Caco-2 (cell line): ENCODE measurements around the gene GPS1. TPM values are rescaled to one million over a fixed set of nuclear protein-coding genes. Genes with fewer than 3 reads are reported as not detected.

Source experiments
- BruUV-seq: library from RNA; stranded (reverse); fragments of 400-500 nt; replicated peaks from 2 replicates; lab custom pipeline; 2021; lab: Mats Ljungman, UMichigan
- CTCF ChIA-PET: fragments of 300-600 bp; sonication (Branson Sonifier 250); formaldehyde crosslinking; loops from one replicate; lab custom pipeline; 2022; ENCODE audit warnings: antibody characterized with exemption; lab: Charles Lee
- POLR2A ChIA-PET: fragments of 300-600 bp; sonication (Branson Sonifier 250); formaldehyde crosslinking; loops from one replicate; lab custom pipeline; 2022; ENCODE audit warnings: antibody characterized with exemption; lab: Charles Lee
- DNase-seq, 2 experiments: peaks; one replicate each; pipeline versions ENCODE4 v3.0.0 to v3.0.0-alpha.2; 2020 to 2022
- H3K27me3 ChIP-seq: replicated peaks from 2 replicates; pipeline ENCODE4 v1.6.0; 2011; ENCODE audit warnings: low read length; ENCODE audit not compliant: control insufficient read depth, insufficient read depth
- H3K36me3 ChIP-seq: 2 replicates; pipeline ENCODE4 v1.5.1; 2011; ENCODE audit warnings: low read length; ENCODE audit not compliant: control insufficient read depth, insufficient read depth
- H3K4me1 ChIP-seq: fragments of 250-450 bp; sonication (Bioruptor Pico); 2 replicates; pipeline ENCODE4 v1.5.1; 2020; ENCODE audit warnings: mild to moderate bottlenecking
- H3K4me3 ChIP-seq: 2 replicates; pipeline ENCODE4 v1.5.1; 2011; ENCODE audit warnings: low read depth, mild to moderate bottlenecking, control low read depth, low read length
- H3K9me3 ChIP-seq: fragments of 250-450 bp; sonication (Bioruptor Pico); 2 replicates; pipeline ENCODE4 v1.5.1; 2020; ENCODE audit warnings: mild to moderate bottlenecking, moderate library complexity
- H3K27ac Mint-ChIP-seq: one replicate; pipeline ENCODE4 v1.8.0; 2022; ENCODE audit warnings: mixed read lengths; ENCODE audit not compliant: unreplicated experiment
- H3K27me3 Mint-ChIP-seq: one replicate; pipeline ENCODE4 v1.8.0; 2022; ENCODE audit warnings: mixed read lengths; ENCODE audit not compliant: insufficient read depth, unreplicated experiment
- H3K36me3 Mint-ChIP-seq: one replicate; pipeline ENCODE4 v1.8.0; 2022; ENCODE audit warnings: mild to moderate bottlenecking, mixed read lengths; ENCODE audit not compliant: insufficient read depth, unreplicated experiment
- H3K4me1 Mint-ChIP-seq: one replicate; pipeline ENCODE4 v1.8.0; 2022; ENCODE audit warnings: low read depth, mixed read lengths; ENCODE audit not compliant: unreplicated experiment
- H3K4me3 Mint-ChIP-seq: one replicate; pipeline ENCODE4 v1.8.0; 2022; ENCODE audit warnings: mild to moderate bottlenecking, moderate library complexity, mixed read lengths; ENCODE audit not compliant: unreplicated experiment
- H3K9me3 Mint-ChIP-seq: one replicate; pipeline ENCODE4 v1.8.0; 2022; ENCODE audit warnings: mixed read lengths; ENCODE audit not compliant: unreplicated experiment
- intact Hi-C: fragments of 100-400 bp; cut with micrococcal nuclease; formaldehyde crosslinking; loops from one replicate; pipeline ENCODE4 v1.10.0; 2022; ENCODE audit not compliant: unreplicated experiment
- total RNA-seq: library from RNA; stranded (reverse); gene quantifications from 2 replicates; pipeline ENCODE4 v1.2.3, GENCODE V29; 2022
- TF ChIP-seq, protein P1 (sequence below), 2 experiments: fragments of 200-600 bp in 1 of 2; IDR thresholded peaks; 1 replicate in 1 of 2; 2 replicates in 1 of 2; pipeline versions ENCODE4 v1.5.1 to v1.8.0; 2011 to 2022; ENCODE audit warnings: antibody characterized with exemption in 1 of 2, control low read depth in 1 of 2, inconsistent platforms in 1 of 2, low read depth in 1 of 2, low read length in 1 of 2, mild to moderate bottlenecking in 1 of 2, moderate library complexity in 1 of 2; ENCODE audit not compliant: insufficient read depth in 1 of 2, severe bottlenecking in 1 of 2, unreplicated experiment in 1 of 2

GPS1 gene
- total RNA-seq, 1 experiment from 2014 or later: 195 TPM

DNA sequence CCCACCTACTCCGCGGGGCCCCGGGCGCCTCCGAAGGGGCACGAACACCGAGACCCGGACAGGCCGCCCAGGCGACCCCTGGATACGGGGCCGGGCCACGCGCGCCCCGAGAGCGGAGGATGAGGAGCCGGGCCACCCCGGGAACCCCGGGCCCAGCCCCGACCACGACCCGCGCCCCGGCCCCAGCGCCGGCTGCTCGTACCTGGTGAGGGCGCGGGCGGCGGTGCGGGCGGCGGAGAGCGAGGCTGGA lies 46.1 kb downstream of the GPS1 start:
- Mint-ChIP-seq H3K9me3 (no peaks in the 10 kb centered on the region), H3K4me1 (peaks cover under 1% of the 10 kb centered on the region), H3K27ac (no peak overlapping the region), H3K36me3 (peaks cover 68% of the 10 kb centered on the region), H3K4me3 (peak overlapping the region; percentile 75), H3K27me3 (no peaks in the 10 kb centered on the region)
- TF ChIP-seq, protein P1, sequence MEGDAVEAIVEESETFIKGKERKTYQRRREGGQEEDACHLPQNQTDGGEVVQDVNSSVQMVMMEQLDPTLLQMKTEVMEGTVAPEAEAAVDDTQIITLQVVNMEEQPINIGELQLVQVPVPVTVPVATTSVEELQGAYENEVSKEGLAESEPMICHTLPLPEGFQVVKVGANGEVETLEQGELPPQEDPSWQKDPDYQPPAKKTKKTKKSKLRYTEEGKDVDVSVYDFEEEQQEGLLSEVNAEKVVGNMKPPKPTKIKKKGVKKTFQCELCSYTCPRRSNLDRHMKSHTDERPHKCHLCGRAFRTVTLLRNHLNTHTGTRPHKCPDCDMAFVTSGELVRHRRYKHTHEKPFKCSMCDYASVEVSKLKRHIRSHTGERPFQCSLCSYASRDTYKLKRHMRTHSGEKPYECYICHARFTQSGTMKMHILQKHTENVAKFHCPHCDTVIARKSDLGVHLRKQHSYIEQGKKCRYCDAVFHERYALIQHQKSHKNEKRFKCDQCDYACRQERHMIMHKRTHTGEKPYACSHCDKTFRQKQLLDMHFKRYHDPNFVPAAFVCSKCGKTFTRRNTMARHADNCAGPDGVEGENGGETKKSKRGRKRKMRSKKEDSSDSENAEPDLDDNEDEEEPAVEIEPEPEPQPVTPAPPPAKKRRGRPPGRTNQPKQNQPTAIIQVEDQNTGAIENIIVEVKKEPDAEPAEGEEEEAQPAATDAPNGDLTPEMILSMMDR (IDR thresholded peaks at IDR 0.05; ENCODE audit: insufficient read depth in 1 of 2, low read depth in 1 of 2, low read length in 1 of 2, severe bottlenecking in 1 of 2, unreplicated experiment in 1 of 2): no peak
- BruUV-seq: no TSS peak
- ChIA-PET CTCF (interaction anchor here (0.6 to 2.1 kb wide), 3 partner anchors 9 to 67 kb away, joined by 3 to 12 read pairs (median 3); partner anchors contain the start of gene DCXR), POLR2A (interaction anchor here (1.0 to 1.8 kb wide), 5 partner anchors 8 to 195 kb away, joined by 5 to 17 read pairs (median 8); partner anchors contain the start of genes CENPX, DCXR, LRRC45 and RAC3)
- Histone ChIP-seq H3K36me3 (peaks cover 16% of the 10 kb centered on the region), H3K4me3 (peak overlapping the region; percentile 93), H3K4me1 (peaks cover 48% of the 10 kb centered on the region), H3K27me3 (no peaks in the 10 kb centered on the region), H3K9me3 (no peaks in the 10 kb centered on the region)
- intact Hi-C loops: loop anchor here (2.0 kb wide), 1 partner anchor 61 kb away; the partner anchor contains the start of gene DCXR
- no peak for DNase-seq

DNA sequence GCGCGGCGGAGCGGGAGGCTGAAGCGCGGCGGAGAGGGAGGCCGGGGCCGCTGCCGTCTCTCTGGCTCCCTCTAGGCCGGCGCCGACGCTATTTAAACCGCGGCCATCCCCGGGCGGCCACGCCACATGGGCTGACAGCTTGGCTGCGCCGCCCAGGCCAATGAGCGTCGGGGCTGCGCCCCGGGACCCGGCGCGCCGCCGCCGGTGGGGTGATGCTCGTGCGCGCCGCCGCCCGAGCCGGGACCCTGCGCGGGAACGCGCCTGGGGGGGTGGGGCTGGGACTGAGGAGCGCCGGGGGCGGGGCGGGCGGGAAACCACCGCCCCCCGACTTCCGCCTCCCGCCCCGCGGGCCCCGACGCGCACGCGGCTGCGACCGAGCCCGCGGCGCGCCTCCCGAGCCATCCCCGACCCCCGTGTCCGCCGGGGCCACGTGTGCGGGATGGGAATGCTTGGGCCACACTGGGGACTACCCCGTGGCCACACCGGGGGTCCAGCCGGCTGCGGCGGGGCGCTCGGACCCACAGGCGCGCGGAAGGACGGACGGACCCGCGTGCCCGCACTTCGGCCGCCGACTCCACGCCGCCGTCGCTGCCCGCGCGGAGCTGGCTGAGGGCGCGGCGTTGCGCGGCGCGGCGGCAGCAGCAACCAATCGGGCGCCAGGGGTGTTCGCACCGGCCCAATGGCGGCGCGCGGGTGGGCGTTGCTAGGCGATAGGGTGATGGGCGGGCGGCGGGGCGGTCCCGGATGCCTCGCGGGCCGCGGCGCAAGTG lies 46.7 kb downstream of the GPS1 start, which contains the start of gene FASN:
Gene FASN (minus strand): TSS at position 68 of the 770 bp plus-strand sequence. CDS start 1,791 bp downstream, outside the sequence.
- H3K36me3 ChIP-seq: peaks cover 13% of the 10 kb centered on the region
- ChIA-PET POLR2A (interaction anchor here (0.6 to 1.8 kb wide), 10 partner anchors 8 to 237 kb away, joined by 3 to 17 read pairs (median 4); partner anchors contain the start of genes CENPX, DCXR, LRRC45 and RAC3), CTCF (interaction anchor here (0.7 to 2.1 kb wide), 4 partner anchors 8 to 138 kb away, joined by 3 to 12 read pairs (median 4); partner anchors contain the start of gene DCXR)
- TF ChIP-seq, protein P1 (IDR thresholded peaks at IDR 0.05; ENCODE audit: insufficient read depth in 1 of 2, low read depth in 1 of 2, low read length in 1 of 2, severe bottlenecking in 1 of 2, unreplicated experiment in 1 of 2): peak; percentile 26 to 59
- no peaks in the 10 kb centered on the region for H3K9me3 ChIP-seq
- no peaks in the 10 kb centered on the region for H3K9me3 Mint-ChIP-seq
- H3K27me3 ChIP-seq: no peaks in the 10 kb centered on the region
- DNase-seq: peak; percentile 96 to 98
- peak within 1 kb of the TSS; percentile 76 for H3K4me3 Mint-ChIP-seq
- H3K4me1 Mint-ChIP-seq: peaks cover 6% of the 10 kb centered on the region
- H3K4me3 ChIP-seq: peak within 1 kb of the TSS; percentile 93
- no peaks in the 10 kb centered on the region for H3K27me3 Mint-ChIP-seq
- BruUV-seq: no TSS peak
- peaks cover 70% of the 10 kb centered on the region for H3K36me3 Mint-ChIP-seq
- peak within 1 kb of the TSS; percentile 86 for H3K27ac Mint-ChIP-seq
- peaks cover 54% of the 10 kb centered on the region for H3K4me1 ChIP-seq
- intact Hi-C loops: loop anchor here (2.0 kb wide), 1 partner anchor 62 kb away; the partner anchor contains the start of gene DCXR
